GM19438 (cell line): Measurements from ENCODE around the gene STUB1.
"Not testable (repeated sequence)": the region's sequence is repeated elsewhere in the genome, so short reads cannot be mapped to it uniquely, and the experiment has no call there.

Experiments
- ATAC-seq: cut with Tn5 transposase; IDR thresholded peaks from one replicate; pipeline ENCODE4 v1.9.1; 2021; ENCODE audit warnings: low read depth; ENCODE audit not compliant: unreplicated experiment

STUB1 gene

DNA sequence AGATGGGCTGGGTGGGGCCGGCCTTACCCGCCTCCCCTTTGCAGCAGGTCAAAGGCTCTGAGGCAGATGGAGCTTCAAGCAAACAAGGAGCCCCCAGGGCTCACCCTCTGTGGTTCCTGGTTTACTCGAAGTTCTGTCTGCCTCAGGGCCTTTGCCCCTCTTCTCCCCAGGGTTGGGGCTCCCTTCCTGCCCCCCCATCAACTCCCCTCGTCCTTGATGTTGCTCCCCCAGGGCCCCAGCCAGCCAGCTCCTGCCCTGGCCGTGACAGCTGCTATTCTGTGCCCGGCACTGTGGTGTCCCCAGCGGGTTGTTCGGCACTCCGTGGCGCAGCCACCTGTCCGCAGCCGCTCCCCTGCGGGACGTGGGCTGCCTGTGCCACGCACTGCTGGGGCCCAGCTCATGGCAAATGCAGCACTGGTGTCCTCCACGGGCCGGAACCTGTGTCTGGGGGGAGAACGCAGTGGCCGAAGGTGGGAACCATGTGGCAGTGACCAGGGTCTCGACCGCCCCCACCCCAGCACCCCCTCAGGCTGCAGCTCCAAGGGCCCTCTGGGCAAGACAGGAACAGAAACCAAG lies 30.4 kb downstream of the STUB1 start:
- no peak for ATAC-seq

DNA sequence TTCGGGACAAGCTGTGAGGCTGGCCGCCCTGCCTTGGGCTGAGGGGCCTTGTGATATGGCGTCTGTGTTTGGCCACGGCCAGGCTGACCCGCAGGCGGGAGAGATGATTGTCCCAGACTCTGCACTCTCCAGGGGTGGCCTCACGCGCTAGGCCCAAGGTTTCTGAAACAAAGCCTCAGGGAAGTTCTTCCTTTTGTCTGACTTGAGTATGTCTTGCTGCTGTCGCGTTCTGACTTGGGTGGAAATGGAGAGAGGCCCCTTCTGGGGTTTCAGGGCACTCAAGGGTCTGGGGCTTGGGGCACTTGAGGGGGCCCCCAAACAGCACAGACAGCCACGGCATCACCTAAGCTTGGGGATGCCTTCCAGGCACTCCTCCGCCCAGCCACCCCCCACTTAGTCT lies 30.9 kb downstream of the STUB1 start:
- no peak for ATAC-seq

GRCh38 chr16:711548-712320 lies 31.5 kb downstream of the STUB1 start:
- no peak for ATAC-seq

DNA sequence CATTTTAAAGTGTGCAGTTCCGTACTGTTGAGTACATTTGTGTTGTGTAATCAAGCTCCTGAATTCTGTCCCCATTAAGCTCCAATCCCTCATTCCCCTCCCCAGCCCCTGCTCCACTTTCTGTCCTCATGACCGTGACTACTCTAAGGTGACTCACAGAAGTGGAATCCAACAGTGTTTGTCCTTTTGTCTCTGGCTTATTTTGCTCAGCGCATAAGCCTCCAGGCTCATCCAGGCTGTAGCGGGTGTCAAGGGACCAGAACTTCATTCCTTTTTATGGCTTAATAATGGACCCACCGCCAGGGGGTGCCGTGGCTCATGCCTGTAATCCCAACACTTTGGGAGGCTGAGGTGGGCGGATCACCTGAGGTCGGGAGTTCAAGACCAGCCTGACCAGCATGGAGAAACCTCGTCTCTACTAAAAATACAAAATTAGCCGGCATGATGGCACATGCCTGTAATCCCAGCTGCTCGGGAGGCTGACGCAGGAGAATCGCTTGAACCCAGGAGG lies 32.6 kb downstream of the STUB1 start:
- ATAC-seq = not testable (repeated sequence)

- ATAC-seq = no peak
Observed at GRCh38 chr16:714079-714478, 33.9 kb downstream of the STUB1 start.

GRCh38 chr16:714558-715476 lies 34.6 kb downstream of the STUB1 start, which contains the start of gene METRN:
METRN (plus strand) TSS chr16:715118; CDS start chr16:715290, 172 bp downstream.
- ATAC-seq = peak; percentile 64

- ATAC-seq = no peak
Observed at GRCh38 chr16:715477-716199, 35.4 kb downstream of the STUB1 start.

GRCh38 chr16:716200-716568 lies 36.0 kb downstream of the STUB1 start:
- ATAC-seq = no peak

DNA sequence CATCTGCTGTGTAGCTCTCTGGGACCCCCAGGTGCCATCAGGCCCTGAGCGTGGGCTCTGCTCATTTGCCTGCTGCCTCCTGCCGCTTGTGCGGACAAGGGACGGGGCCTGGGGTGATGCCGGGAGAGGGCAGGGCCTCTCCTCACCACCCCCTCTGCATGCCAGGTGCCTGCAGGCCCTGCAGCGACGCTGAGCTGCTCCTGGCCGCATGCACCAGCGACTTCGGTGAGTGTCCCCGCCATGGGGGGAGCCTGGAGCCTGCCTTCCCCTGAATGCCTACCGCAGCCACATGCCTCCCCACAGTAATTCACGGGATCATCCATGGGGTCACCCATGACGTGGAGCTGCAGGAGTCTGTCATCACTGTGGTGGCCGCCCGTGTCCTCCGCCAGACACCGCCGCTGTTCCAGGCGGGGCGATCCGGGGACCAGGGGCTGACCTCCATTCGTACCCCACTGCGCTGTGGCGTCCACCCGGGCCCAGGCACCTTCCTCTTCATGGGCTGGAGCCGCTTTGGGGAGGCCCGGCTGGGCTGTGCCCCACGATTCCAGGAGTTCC lies 36.6 kb downstream of the STUB1 start:
- ATAC-seq = no peak

- no peak for ATAC-seq
Observed at GRCh38 chr16:717450-718245, 37.4 kb downstream of the STUB1 start.

- no peak for ATAC-seq
Observed at GRCh38 chr16:718389-718788, 38.2 kb downstream of the STUB1 start.

GRCh38 chr16:718922-719321 lies 38.7 kb downstream of the STUB1 start:
- ATAC-seq = no peak

DNA sequence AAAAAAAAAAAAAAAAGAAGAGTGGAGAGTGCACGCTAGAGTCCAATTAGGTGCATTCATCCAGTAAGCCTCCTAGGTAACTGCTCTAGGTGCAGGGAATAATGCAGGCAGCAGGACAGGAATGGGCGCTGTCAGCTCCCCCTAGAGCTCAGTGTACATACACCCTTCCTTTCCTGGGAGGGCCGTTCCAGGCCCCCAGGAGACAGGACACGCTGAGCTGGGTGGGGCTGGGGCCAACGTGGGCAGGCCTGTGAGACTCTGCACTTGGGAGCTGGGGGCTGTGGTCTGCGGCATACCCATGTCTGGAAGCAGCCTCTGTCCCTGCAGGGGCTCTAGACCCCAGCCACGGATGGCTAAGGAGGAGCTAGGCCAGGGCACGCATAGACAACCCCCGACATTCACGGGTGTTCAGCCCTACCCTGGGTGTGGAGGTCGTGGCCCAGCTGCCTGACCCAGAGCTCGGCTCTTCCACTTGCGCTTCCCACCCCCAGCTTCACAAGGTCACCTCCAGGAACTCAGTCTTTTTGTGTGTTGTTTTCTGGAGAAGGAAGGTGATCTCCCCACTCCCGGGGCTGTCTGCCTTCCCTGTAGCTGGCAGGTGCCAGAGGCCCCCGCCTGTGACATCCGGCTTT lies 39.7 kb downstream of the STUB1 start:
- peak; percentile 2 for ATAC-seq

DNA sequence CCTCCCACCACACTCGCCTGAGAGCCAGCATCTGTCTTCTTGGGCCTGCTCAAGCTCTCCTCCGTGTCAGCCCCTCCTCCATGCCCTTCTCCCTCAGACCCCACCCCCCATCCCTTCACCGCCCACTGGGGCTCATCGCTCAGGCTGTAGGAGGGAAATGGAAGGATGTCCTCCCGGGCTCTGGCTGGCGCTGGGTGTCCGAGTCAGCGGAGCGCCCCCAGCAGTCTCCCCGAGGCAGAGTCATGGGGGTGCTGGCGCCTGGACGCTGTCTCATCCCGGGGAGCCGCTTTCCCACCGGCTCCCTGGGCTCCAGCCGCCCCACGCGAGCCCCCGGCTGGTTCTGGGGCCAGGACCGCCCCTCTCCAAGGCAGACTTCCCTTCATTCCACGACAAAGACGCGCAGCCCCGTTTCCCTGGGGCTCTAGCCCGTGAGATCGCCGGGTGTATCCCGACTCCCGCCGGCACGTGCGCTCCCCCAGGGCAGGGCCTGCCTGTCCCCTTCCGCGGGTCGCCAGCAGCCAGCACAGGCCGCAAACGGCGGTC lies 40.3 kb downstream of the STUB1 start:
- peak; percentile 28 for ATAC-seq

- ATAC-seq = peak; percentile 64
Observed at GRCh38 chr16:720990-721764, 41.0 kb downstream of the STUB1 start, which contains the start of gene ANTKMT. ANTKMT (plus strand) TSS chr16:721146; CDS start chr16:721275, 129 bp downstream.

DNA sequence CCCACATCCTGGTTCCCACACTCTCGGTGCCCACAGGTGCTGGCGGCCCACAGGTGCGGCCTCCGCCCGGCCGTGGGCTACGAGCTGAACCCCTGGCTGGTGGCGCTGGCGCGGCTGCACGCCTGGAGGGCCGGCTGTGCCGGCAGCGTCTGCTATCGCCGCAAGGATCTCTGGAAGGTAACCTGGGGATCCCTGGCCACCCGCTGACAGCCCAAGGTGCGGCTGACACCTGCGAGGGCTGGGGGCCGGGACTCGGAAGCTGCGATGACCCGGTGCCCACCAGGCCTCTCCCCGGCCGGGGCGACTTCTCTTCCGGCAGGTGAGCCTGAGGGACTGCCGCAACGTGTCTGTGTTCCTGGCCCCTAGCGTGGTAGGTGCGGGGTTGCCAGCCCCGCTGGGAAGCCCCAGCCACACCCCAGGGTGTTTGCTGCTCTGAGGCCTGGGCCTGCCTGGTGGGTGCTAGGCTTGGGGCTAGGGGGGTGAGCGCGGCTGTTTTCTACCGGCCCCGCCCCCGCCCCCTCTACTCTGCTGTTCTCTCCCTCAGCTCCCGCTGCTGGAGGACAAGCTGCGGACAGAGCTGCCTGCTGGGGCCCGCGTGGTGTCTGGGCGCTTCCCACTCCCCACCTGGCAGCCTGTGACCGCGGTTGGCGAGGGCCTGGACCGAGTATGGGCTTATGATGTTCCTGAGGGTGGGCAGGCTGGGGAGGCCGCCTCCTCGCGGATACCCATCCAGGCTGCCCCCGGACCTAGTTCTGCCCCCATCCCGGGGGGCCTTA lies 41.7 kb downstream of the STUB1 start:
- ATAC-seq = no peak
